Globus pallidus (tissue), 1 donor: ENCODE measurements around the gene P2RY8.
A peak's percentile ranks its signal among the peaks of the same experiment; 100 is the strongest.
"Not testable (repeated sequence)": the region's sequence is repeated elsewhere in the genome, so short reads cannot be mapped to it uniquely, and the experiment has no call there.

Experiments used
- DNase-seq: peaks from one replicate; pipeline ENCODE4 v3.0.0-alpha.2; 2015; ENCODE audit warnings: low spot score

The P2RY8 gene, protein sequence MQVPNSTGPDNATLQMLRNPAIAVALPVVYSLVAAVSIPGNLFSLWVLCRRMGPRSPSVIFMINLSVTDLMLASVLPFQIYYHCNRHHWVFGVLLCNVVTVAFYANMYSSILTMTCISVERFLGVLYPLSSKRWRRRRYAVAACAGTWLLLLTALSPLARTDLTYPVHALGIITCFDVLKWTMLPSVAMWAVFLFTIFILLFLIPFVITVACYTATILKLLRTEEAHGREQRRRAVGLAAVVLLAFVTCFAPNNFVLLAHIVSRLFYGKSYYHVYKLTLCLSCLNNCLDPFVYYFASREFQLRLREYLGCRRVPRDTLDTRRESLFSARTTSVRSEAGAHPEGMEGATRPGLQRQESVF

DNA sequence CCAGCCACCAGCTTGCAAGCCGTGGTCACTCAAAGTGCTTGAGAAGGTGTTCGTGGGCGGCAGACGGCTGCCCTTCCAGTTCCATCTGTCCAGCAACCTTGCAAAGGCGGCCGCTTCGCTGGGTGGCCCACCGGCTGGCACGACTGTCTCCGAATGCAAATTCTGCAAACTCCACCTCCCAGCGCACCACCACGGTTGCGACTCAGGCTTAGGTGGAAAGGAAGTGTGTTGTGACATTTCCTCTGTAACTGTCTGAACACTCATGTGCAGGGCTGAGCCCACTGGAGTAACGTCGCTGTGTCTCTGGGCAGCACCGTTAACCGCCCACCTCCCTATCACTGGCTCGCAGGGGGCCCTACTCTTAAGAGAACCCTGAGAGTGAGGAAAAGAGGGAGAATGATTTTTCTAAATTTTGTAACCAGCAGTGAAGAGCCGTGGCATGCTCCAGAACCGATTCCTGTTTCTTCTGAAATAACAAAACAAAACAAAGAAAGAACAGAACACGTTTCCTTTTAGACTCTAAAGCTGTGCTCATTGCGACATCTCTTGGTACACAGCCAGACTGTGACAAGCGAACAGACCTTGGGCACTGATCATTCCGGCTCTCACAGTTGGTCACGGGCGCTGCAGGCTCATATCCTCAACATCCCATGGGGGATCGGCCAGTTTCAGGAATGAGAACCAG lies at the start of gene P2RY8:
Gene P2RY8, minus strand, starts transcription at position 155 of the 685 bp plus-strand sequence. CDS start 70,627 bp downstream, outside the sequence.
- no peak for DNase-seq

DNA sequence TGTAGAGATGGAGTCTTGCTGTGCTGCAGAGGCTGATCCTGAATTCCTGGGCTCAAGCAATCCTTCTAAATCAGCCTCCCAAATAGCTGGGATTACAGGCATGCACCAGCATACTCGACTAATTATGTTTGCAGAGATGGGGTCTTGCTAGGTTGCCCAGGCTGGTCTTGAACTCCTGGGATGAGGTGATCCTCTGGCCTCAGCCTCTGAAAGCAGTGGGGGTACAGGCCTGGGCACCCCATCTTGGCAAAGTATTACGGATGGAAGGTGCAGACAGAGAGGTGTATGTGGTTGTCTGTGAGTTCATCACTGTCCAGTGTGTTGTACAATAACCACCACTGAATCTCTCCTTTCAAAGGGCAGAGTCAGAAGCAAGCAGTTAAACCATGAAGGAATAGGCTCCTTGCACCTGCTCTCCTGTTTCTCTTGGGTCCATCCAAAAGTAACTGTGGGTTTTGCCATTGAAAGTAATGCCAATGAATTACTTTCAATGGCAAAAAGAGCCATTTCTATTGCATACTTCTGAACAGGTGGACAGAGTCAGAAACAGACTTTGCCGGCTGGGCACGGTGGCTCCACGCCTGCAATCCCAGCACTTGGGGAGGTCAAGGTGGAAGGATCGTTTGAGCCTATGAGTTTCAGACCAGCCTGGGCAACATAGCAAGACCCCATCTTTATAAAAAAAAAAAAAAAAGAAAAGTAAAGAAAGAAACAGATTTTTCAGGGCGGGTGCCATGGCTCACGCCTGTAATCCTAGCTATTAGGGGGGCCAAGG lies 47.4 kb upstream of the P2RY8 start:
- no peak for DNase-seq

DNA sequence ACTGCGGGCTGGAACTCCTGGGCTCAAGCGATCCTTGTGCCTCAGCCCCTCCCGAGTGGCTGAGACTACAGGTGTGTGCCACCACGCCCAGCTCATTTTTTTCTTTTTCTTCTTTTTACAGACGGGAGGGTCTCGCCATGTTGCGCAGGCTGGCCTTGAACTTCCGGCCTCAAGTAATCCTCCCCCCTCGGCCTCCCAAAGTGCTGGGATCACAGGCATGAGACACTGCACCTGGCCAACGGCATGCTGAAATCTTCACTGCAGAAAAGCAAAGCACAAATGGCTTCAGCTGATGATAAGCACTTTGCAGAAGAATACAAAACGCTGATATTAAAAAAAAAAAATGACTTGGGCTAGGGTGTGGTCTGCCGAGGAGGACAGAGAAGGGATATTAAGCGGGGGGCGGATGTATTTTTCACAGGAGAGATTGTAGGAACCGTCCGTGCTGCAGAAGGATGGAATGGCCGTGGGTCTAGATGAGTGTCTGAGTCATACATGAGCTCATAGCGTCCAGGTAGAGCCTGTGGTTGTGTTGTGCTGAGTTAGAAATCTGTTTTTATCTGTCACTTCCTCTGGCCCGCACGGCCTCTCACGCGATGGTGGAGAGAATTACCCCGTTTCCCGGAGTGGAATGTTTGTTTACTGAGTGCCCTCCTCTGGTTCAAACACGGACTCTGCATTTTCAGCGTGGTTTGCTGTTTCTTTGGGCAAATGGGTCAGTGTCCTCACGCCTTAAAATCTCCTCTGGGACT lies 45.9 kb upstream of the P2RY8 start:
- no peak for DNase-seq

DNA sequence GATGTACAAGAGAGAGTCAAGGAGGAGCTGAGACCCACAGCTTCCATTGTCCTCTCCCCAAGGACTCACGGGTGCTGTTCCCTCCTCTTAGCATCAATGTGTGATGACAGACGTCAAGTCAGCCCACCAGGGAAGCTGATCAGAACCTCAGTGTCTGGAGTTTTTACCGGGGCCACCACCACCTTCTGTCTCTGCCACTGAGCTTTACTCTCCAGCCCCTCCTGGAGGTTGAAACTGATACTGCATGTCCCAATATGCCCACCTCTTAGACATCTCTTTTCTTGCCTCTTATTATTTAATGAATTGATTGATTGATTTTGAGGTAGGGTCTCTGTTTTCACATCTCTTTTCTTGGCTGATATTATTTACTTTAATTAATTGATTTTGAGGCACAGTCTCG lies 44.1 kb upstream of the P2RY8 start:
- DNase-seq, result peak; percentile 12

DNA sequence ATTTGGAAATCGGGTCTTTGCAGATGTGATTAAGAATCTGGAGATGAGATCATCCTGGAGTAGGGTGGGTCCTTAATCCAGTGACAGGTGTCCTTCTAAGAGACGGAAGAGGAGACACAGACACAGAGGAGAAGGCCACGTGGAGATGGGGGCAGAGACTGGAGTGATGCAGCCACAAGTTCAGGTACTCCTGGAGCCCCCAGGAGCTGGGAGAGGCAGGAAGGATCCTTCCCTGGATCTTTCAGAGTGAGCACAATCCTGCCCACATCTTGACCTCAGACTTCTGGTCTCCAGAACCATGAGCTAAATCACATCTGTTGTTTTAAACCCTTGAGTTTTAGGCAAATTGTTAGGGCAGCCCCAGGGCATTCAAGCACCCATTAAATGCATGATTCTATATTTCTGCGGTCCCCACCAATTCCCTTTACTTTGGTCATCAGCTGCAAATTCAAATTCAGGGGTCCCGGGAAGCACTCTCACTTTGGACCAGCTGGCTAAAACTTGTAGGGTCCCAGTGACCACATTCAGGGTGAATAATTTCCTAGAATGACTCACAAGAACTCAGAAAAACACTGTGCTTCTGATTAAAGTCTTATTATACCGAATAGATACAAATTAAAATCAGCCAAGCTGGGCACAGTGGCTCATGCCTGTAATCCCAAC lies 41.7 kb upstream of the P2RY8 start:
- no peak for DNase-seq

DNA sequence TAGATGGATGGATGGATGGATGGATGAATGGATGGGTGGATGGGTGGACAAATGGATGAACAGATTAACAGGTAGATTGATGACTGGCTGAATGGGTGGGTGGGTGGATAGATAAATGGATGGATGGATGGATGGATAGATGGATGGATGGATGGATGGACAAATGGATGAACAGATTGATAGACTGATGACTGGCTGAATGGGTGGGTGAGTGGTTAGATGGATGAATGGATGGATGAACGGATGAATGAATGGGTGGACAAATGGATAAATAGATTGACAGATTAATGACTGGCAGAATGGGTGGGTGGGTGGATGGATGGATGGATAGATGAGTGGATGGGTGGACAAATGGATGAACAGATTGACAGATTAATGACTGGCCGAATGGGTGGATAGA lies 40.9 kb upstream of the P2RY8 start:
- DNase-seq, result no peak

DNA sequence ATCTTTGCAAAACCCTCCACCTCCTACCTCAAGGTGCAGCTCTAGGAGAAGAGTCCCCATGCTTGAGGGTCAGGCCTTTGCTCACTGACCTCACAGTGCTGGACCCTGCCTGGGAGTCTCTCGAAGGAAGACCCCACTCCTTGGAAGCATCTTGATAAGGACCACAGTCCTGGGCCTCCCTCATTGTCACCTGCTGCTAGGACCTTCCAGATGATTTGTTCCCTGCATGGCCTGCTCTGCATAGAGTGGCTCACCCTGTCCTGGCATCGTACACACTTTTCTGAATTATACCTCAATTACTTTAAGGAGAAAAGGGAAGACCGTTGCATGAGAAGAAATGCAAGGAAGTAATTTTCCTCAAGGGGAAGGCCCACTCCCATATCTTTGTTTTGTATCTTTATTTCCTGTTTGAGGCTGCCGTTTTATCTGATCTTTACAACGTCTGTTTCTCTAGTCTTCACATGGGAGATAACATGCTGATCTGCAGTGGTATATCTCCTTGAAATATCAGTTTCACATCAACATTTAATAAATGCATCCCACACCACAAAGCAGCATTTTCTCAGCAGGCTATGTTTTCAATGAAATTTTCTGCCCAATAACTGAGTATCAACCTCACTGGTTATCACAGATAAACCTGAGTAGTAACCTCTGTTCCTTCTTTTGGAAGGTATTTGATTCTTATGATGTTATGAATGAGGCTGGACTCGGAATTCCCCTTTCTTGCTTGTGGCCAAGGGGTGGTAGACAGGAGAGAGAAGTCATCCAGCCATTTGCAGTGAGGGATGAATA lies 39.4 kb upstream of the P2RY8 start:
- no peak for DNase-seq

DNA sequence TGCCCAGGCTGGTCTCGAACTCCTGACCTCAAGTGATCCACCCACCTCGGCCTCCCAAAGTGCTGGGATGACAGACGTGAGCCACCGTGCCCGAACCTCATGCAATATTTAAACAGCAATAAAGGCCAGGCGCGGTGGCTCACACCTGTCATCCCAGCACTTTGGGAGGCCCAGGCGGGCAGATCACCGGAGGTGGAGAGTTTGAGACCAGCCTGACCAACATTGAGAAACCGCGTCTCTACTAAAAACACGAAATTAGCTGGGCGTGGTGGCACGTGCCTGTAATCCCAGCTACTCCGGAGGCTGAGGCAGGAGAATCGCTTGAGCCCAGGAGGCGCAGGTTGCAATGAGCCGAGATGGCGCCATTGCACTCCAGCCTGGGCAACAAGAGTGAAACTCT lies 37.2 kb upstream of the P2RY8 start:
- not testable (repeated sequence) for DNase-seq

DNA sequence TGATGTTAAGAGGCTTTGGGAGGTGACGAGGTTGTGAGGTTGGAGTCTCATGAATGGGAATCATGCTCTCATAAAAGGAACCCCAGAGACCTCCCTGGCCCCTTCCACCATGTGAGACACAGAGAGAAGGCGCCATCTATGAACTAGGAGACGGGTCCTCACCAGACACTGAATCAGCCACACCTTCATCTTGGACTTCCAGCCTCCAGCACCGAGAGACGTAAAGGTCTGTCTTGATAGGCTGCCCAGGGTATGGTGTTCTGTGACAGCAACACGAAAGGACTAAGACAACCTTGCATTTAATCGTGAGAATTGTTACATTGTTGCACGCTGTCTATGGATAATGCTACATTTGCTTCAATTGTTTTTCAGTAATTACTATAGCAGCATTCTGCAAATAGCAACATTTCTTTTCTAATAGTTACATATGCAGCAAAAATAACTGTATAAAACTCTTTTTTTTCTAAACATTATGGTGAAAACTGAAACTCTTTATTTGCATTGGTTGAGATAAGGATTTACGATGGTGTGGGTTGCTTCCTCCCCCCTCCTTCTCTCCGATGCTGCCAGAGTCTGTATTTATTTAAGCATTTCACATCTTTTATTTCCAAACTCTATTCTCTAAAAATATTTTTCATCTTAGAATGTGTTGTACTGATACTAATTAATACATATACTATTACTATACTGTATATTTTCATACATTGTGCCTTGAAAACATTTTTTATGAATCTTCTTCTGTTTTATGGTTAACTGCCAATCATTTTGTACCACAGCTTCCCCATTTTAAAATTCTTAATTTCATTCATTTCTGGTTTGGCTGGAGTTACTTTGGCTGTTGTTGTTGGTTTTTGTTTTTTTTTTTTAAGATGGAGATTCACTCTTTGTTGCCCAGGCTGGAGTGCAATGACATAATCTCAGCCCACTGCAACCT lies 28.0 kb upstream of the P2RY8 start:
- no peak for DNase-seq

DNA sequence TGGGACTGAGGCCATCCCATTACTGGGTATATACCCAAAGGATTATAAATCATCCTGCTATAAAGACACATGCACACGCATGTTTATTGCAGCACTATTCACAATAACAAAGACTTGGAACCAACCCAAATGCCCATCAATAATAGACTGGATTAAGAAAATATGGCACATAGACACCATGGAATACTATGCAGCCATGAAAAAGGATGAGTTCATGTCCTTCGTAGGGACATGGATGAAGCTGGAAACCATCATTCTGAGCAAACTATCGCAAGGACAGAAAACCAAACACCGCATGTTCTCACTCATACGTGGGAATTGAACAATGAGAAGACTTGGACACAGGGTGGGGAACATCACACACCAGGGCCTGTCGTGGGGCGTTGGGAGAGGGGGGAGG lies 27.1 kb upstream of the P2RY8 start:
- not testable (repeated sequence) for DNase-seq

DNA sequence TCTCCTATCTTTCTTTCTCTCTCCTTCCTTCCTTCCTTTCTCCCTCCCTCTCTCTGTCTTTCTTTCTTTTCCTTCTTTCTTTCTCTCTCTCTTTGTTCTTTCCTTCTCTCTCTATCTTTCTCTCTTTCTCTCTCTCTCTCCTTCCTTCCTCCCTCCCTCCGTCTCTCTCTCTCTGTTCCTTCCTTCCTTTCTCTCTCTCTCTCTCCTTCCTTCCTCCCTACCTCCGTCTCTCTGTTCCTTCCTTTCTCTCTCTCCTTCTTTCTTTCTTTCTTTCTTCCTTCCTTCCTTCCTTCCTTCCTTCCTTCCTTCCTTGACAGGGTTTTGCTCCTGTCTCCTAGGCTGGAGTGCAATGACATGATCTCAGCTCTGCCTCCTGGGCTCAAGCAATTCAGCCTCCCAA lies 24.2 kb upstream of the P2RY8 start:
- no peak for DNase-seq

DNA sequence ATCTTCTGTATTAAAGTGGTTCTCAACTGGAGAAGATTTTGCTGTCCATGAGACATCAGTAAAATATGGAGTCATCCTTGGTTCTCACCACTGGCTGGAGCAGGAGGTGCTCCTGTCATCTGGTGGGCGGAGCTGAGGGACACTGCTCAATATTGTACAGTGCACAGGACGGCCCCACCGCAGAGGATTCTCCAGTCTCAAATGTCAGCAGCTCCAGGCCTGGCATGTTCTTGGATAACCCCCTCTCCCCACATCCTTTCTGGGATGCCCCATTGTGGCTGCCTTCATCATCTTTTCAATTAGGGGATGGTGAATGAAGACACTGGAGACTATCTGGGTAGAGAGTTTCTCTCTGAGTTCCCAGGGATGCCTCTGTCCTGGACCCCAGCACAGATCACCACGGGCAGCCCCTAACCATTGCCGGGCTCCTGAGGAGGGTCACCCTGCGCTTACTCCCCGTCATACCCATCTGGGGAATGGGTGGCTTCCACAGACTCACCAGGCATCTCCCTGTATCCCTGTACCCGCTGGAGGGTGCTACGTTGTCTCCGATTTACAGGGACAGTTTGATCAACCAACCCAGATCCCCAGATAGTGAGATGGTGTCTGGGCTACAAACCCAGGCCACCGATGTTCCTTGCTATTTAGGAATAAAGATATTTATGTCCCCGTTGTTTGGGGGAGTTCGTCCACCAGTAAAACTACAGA lies 21.9 kb upstream of the P2RY8 start:
- no peak for DNase-seq

DNA sequence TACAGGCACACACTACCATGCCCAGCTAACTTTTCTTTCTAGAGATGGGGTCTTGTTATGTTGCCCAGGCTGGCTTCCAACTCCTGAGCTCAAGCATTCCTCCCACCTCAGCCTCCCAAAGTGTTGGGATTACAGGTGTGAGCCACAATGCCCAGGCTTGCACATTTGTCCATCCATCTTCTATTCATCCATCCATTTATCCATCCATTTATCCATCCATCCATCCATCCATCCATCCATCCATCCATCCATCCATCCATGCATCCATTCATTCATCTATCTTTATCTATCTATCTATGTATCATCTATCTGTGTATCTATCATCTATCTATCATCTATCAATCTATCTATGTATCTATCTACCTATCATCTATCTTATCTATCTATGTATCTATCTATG lies 20.5 kb upstream of the P2RY8 start:
- not testable (repeated sequence) for DNase-seq

DNA sequence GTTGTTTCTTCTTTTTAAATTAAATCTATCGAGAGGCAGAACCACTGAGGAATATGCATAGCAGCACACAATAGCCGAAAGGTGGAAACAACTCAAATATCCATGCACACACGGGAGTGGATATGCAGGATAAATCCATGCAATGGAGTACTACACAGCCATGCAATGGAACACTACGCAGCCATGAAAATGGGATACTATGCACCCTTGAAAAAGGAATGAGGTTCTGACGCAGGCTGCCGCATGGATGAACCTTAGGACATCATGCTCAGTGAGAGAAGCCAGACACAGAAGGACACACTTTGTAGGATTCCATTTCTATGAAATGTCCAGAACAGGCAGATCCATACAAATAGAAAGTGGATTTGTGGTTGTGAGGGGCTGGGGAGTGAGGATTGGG lies 18.4 kb upstream of the P2RY8 start:
- no peak for DNase-seq

DNA sequence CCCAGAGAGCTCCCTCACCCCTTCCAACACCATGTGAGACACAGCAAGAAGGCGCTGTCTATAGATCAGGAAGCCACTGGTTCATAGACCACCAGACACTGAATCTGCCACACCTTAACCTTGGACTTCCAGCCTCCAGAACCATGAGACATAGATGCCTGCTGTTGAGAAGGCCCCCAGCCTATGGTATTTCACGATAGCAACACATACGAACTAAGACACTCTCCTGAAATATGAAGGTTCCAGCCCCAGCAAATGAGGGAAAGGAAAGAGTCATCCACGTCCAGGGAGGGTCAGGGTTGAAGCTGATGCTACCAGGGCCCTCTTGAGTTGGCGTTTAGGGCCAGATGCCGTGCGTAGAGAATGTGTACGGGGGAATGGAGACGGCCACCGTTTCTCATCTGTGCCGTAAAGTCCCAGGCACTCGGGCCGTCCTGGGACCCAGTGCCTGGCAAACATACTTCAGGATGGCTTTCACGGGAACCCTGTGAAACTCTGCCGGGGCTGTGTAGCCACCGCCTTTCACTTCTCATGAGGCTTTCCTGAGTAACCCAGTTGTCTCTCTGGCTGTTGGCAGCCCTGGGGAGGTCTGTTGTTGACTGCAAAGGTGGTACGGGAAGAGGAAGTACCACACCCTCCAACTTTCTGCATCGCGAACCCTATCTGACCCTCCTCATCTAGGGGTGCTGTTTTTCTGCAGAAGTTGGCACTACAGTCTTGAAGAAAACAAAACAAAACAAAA lies 17.7 kb upstream of the P2RY8 start:
- DNase-seq, result no peak

DNA sequence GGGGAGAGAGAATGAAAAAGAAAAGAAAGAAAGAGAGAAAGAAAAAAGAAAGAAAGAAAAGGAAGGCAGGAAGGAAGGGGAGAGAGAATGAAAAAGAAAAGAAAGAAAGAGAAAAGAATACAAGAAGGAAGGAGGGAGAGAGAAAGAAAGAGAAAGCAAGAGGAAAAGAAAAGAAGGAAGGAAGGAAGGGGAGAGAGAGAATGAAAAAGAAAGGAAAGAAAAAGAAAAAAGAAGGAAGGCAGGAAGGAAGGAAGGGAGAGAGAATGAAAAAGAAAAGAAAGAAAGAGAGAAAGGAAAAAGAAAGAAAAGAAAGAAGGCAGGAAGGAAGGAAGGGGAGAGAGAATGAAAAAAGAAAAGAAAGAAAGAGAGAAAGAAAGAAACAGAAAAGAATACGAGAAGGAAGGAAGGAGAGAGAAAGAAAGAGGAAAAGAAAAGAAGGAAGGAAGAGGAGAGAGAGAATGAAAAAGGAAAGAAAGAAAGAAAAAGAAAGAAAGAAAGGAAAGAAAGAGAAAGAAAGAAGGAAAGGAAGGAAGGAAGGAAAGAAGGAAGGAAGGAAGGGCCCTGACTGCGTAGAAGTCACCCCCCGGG lies 15.1 kb upstream of the P2RY8 start:
- no peak for DNase-seq

DNA sequence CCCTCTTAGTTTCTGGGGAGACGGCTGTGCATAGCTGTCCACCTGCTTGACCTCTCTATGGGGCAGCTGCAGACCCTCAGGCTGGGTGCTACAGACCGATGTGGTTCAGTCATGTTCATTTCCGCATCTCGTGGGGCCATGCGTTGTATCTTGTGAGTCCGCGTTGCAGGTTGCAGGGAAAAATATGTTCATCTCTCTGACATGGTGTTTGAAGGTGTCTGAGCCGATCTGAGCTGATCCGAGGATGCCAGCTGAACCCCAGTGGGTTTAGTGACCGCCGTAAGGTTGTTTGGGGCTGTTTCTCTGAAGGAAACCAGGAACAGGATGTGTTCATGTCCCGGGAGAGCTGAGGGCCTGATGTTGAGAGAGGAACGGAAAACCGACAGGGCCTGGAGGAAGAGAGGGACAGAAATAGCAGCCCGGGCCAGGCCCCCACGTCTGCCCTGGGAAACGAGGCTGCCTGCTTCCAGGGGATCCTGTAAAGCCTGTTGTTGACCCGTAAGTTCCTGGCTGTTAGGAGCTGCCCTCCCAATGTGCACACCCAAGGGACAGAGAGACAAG lies 9.8 kb upstream of the P2RY8 start:
- DNase-seq, result no peak
